Measurements from ENCODE around the gene AUTS2.

The AUTS2 gene

GRCh38 chr7:69859342-69859741 is 261.1 kb downstream of the AUTS2 start:
- no peak overlapping the region for H3K4me3 ChIP-seq (ENCODE audit: low read depth, low read length)
- CTCF ChIA-PET = no interaction called here
- POLR2A ChIA-PET = no interaction called here
- DNase-seq (ENCODE audit: low read depth, low spot score) = no peak
- TF ChIP-seq, protein P1, sequence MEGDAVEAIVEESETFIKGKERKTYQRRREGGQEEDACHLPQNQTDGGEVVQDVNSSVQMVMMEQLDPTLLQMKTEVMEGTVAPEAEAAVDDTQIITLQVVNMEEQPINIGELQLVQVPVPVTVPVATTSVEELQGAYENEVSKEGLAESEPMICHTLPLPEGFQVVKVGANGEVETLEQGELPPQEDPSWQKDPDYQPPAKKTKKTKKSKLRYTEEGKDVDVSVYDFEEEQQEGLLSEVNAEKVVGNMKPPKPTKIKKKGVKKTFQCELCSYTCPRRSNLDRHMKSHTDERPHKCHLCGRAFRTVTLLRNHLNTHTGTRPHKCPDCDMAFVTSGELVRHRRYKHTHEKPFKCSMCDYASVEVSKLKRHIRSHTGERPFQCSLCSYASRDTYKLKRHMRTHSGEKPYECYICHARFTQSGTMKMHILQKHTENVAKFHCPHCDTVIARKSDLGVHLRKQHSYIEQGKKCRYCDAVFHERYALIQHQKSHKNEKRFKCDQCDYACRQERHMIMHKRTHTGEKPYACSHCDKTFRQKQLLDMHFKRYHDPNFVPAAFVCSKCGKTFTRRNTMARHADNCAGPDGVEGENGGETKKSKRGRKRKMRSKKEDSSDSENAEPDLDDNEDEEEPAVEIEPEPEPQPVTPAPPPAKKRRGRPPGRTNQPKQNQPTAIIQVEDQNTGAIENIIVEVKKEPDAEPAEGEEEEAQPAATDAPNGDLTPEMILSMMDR (IDR thresholded peaks at IDR 0.05; ENCODE audit: insufficient read depth, low read length, missing control alignments) = no peak

DNA sequence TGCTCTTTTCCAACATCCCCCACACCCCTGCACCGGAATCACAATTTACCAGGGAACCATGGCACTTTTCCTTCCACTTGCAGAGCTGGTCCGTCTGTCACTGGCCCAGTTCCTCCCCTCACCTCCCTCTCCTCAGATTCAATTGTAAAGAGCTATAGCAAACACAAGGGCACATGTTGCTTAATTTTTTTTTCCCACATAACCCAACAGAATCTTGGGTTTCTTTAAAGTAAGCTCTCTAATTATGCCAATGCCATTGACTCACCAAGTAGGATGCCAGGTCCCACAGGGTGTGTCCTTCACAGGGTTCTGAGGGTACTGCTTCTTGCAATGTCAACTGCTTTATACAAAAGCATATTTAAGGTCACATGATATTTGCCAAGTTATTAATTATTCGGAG is 262.2 kb downstream of the AUTS2 start:
- POLR2A ChIA-PET = interaction anchor here (0.6 kb wide), 1 partner anchor 70 kb away, joined by 3 read pairs; no protein-coding TSS in a partner anchor
- H3K4me3 ChIP-seq (ENCODE audit: low read depth, low read length) = no peak overlapping the region
- no peak for DNase-seq (ENCODE audit: low read depth, low spot score)
- TF ChIP-seq, protein P1 (IDR thresholded peaks at IDR 0.05; ENCODE audit: insufficient read depth, low read length, missing control alignments) = no peak
- CTCF ChIA-PET = no interaction called here

- ChIA-PET CTCF (no interaction called here), POLR2A (interaction anchor here (0.6 kb wide), 1 partner anchor 69 kb away, joined by 3 read pairs; no protein-coding TSS in a partner anchor)
- TF ChIP-seq, protein P1 (IDR thresholded peaks at IDR 0.05; ENCODE audit: insufficient read depth, low read length, missing control alignments) = no peak
- no peak overlapping the region for H3K4me3 ChIP-seq (ENCODE audit: low read depth, low read length)
- DNase-seq (ENCODE audit: low read depth, low spot score) = no peak
Observed at GRCh38 chr7:69860941-69861622, 262.8 kb downstream of the AUTS2 start.

GRCh38 chr7:69862413-69863064 is 264.3 kb downstream of the AUTS2 start:
- no peak for DNase-seq (ENCODE audit: low read depth, low spot score)
- TF ChIP-seq, protein P1 (IDR thresholded peaks at IDR 0.05; ENCODE audit: insufficient read depth, low read length, missing control alignments) = no peak
- ChIA-PET POLR2A (no interaction called here), CTCF (no interaction called here)
- H3K4me3 ChIP-seq (ENCODE audit: low read depth, low read length) = no peak overlapping the region

DNA sequence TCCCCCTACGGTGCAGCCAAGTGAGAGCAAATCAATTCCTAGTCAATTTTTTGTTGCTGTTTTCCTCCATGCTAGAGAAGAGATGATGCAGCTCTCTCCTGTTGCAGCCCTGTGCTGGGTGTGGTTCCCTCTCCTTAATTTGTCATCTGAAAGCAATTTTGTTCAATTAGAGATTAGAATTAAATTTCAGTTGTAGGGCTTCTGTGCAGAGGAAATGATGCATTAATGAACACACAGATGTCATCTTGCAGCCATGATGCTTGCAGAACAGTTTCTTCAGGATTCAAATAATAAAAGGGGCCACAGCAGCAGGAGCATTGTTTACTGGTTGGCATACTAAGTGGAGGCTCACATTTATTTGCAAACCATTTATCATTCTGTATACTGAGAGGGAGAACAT is 266.0 kb downstream of the AUTS2 start:
- H3K4me3 ChIP-seq (ENCODE audit: low read depth, low read length) = no peak overlapping the region
- TF ChIP-seq, protein P1 (IDR thresholded peaks at IDR 0.05; ENCODE audit: insufficient read depth, low read length, missing control alignments) = no peak
- no peak for DNase-seq (ENCODE audit: low read depth, low spot score)
- CTCF ChIA-PET = no interaction called here
- POLR2A ChIA-PET = no interaction called here

GRCh38 chr7:69864822-69865221 is 266.5 kb downstream of the AUTS2 start:
- no peak for DNase-seq (ENCODE audit: low read depth, low spot score)
- ChIA-PET CTCF (no interaction called here), POLR2A (no interaction called here)
- no peak overlapping the region for H3K4me3 ChIP-seq (ENCODE audit: low read depth, low read length)
- TF ChIP-seq, protein P1 (IDR thresholded peaks at IDR 0.05; ENCODE audit: insufficient read depth, low read length, missing control alignments) = no peak
